HCT116 (cell line): ENCODE data around the gene ZAP70. TPM values are rescaled to one million over a fixed set of nuclear protein-coding genes. Genes with fewer than 3 reads are reported as not detected.

ENCODE experiments used
- ATAC-seq: fragments of 200-7000 bp; cut with Tn5 transposase; 2 replicates; pipeline ENCODE4 v1.9.1; 2020; ENCODE audit warnings: mild to moderate bottlenecking, moderate library complexity
- BruUV-seq: library from RNA; stranded (reverse); fragments of 400-500 nt; replicated peaks from 2 replicates; lab custom pipeline; 2021; lab: Mats Ljungman, UMichigan
- CTCF ChIA-PET: fragments of 300-600 bp; sonication (Branson Sonifier 250); formaldehyde crosslinking; loops from one replicate; lab custom pipeline; 2021; ENCODE audit warnings: antibody characterized with exemption; lab: Charles Lee
- POLR2A ChIA-PET: fragments of 300-600, 350-600 bp; sonication (Branson Sonifier 250); formaldehyde crosslinking; loops from one replicate; lab custom pipeline; 2021; ENCODE audit warnings: antibody characterized with exemption; lab: Charles Lee
- RAD21 ChIA-PET, 2 experiments: fragments of 300-600 bp; sonication (Branson Sonifier 250); formaldehyde crosslinking; loops; one replicate each; lab custom pipeline; 2023; ENCODE audit warnings: low total read pairs in 2 of 2; ENCODE audit not compliant: uncharacterized antibody in 2 of 2, unreplicated experiment in 2 of 2, low non-redundant PET in 1 of 2; lab: Charles Lee
- DNase-seq: peaks from one replicate; pipeline ENCODE4 v3.0.0-alpha.2; 2010; ENCODE audit warnings: low read depth, low spot score
- H2AFZ ChIP-seq: fragments of 200-600 bp; shearing (Covaris generic), sonication (generic); 2 replicates; pipeline ENCODE4 v1.6.1; 2017; ENCODE audit warnings: low read depth, mixed run types, mixed read lengths, antibody characterized with exemption, low read length; ENCODE audit not compliant: poor library complexity, severe bottlenecking
- H3K27ac ChIP-seq: 2 replicates; pipeline ENCODE4 v1.5.1; 2012; ENCODE audit warnings: low read depth, low read length
- H3K27me3 ChIP-seq: fragments of 200-600 bp; sonication (generic); 2 replicates; pipeline ENCODE4 v1.6.1; 2016; ENCODE audit warnings: mixed run types, low read length, mixed read lengths; ENCODE audit not compliant: insufficient read depth
- H3K36me3 ChIP-seq, 2 experiments: fragments of 200-500 bp in 1 of 2; fragments of 200-600 bp in 1 of 2; sonication (Bioruptor generic) in 1 of 2; sonication (generic) in 1 of 2; 2 replicates each; pipeline versions ENCODE4 v1.5.1 to v1.6.1; 2014 to 2016; ENCODE audit warnings: low read length in 2 of 2, inconsistent platforms in 1 of 2, mixed read lengths in 1 of 2, mixed run types in 1 of 2; ENCODE audit not compliant: insufficient read depth in 2 of 2, control insufficient read depth in 1 of 2
- H3K4me1 ChIP-seq, 2 experiments: fragments of 200-600 bp in 1 of 2; sonication (generic) in 1 of 2; 2 replicates each; pipeline versions ENCODE4 v1.5.1 to v1.6.1; 2012 to 2017; ENCODE audit warnings: low read length in 2 of 2, inconsistent platforms in 1 of 2, mild to moderate bottlenecking in 1 of 2, mixed read lengths in 1 of 2, mixed run types in 1 of 2, moderate library complexity in 1 of 2; ENCODE audit not compliant: insufficient read depth in 2 of 2, control insufficient read depth in 1 of 2
- H3K4me2 ChIP-seq: fragments of 200-600 bp; sonication (generic); 2 replicates; pipeline ENCODE4 v1.6.1; 2017; ENCODE audit warnings: mixed run types, low read length, mixed read lengths
- H3K4me3 ChIP-seq, 2 experiments: fragments of 200-600 bp in 1 of 2; sonication (generic) in 1 of 2; replicated peaks in 1 of 2; 2 replicates each; pipeline ENCODE4 v1.5.1; 2011 to 2016; ENCODE audit warnings: low read length in 2 of 2, control low read depth in 1 of 2, low read depth in 1 of 2, mild to moderate bottlenecking in 1 of 2, mixed read lengths in 1 of 2, mixed run types in 1 of 2
- H3K79me2 ChIP-seq: fragments of 200-600 bp; sonication (generic); 2 replicates; pipeline ENCODE4 v1.6.1; 2017; ENCODE audit warnings: mild to moderate bottlenecking, mixed run types, low read length, moderate library complexity, mixed read lengths; ENCODE audit not compliant: insufficient read depth
- H3K9ac ChIP-seq: fragments of 200-600 bp; sonication (generic); 2 replicates; pipeline ENCODE4 v1.6.1; 2016; ENCODE audit warnings: low read length, mixed read lengths
- H3K9me2 ChIP-seq: fragments of 200-600 bp; sonication (generic), shearing (Covaris generic); 2 replicates; pipeline ENCODE4 v1.6.1; 2017; ENCODE audit warnings: mixed run types, mild to moderate bottlenecking, moderate library complexity; ENCODE audit not compliant: insufficient read depth
- H3K9me3 ChIP-seq, 2 experiments: fragments of 200-500 bp in 1 of 2; fragments of 200-600 bp in 1 of 2; sonication (Bioruptor generic) in 1 of 2; sonication (generic) in 1 of 2; 2 replicates each; pipeline ENCODE4 v1.6.1; 2014 to 2017; ENCODE audit warnings: low read length in 2 of 2, mixed read lengths in 2 of 2, inconsistent platforms in 1 of 2, low read depth in 1 of 2, mild to moderate bottlenecking in 1 of 2, mixed run types in 1 of 2, moderate library complexity in 1 of 2; ENCODE audit not compliant: control insufficient read depth in 1 of 2, insufficient read depth in 1 of 2
- H4K20me1 ChIP-seq: fragments of 200-600 bp; sonication (generic), shearing (Covaris generic); 2 replicates; pipeline ENCODE4 v1.6.1; 2017; ENCODE audit warnings: mixed run types, mild to moderate bottlenecking, moderate library complexity; ENCODE audit not compliant: insufficient read depth
- EGR1 ChIP-seq: IDR thresholded peaks from 2 replicates; pipeline ENCODE4 v1.6.1; 2012; ENCODE audit warnings: low read depth
- EZH2phosphoT487 ChIP-seq: fragments of 200-600 bp; IDR thresholded peaks from 2 replicates; pipeline ENCODE4 v1.6.1; 2018; ENCODE audit warnings: antibody characterized with exemption, borderline replicate concordance
- POLR2A ChIP-seq: IDR thresholded peaks from 2 replicates; pipeline ENCODE4 v1.7.0; 2011; ENCODE audit warnings: borderline replicate concordance; ENCODE audit not compliant: insufficient read depth, insufficient read length; ENCODE audit errors: extremely low read depth
- RAD21 ChIP-seq: IDR thresholded peaks from 2 replicates; pipeline ENCODE4 v1.6.1; 2012; ENCODE audit warnings: low read depth, mild to moderate bottlenecking
- REST ChIP-seq: IDR thresholded peaks from 2 replicates; pipeline ENCODE4 v1.6.1; 2012; ENCODE audit warnings: low read depth
- SIN3A ChIP-seq: IDR thresholded peaks from 2 replicates; pipeline ENCODE4 v1.6.1; 2012; ENCODE audit warnings: low read depth
- SP1 ChIP-seq: IDR thresholded peaks from 2 replicates; pipeline ENCODE4 v1.6.1; 2012; ENCODE audit warnings: low read depth
- SRF ChIP-seq: IDR thresholded peaks from 2 replicates; pipeline ENCODE4 v1.6.1; 2012; ENCODE audit warnings: low read depth
- TCF7L2 ChIP-seq: IDR thresholded peaks from 2 replicates; pipeline ENCODE4 v1.7.0; 2011; ENCODE audit warnings: borderline replicate concordance, inconsistent platforms; ENCODE audit not compliant: insufficient read depth, insufficient read length; ENCODE audit errors: extremely low read depth
- YY1 ChIP-seq: IDR thresholded peaks from 2 replicates; pipeline ENCODE4 v1.6.1; 2011; ENCODE audit warnings: low read length, low read depth, moderate library complexity, mild to moderate bottlenecking; ENCODE audit not compliant: insufficient replicate concordance; ENCODE audit errors: extremely low read depth
- intact Hi-C: fragments of 100-400 bp; cut with micrococcal nuclease; formaldehyde crosslinking; loops from 2 replicates; pipeline ENCODE4 v1.10.0; 2022
- total RNA-seq: library from RNA; stranded (reverse); gene quantifications from one replicate; pipeline ENCODE4 v1.2.1, GENCODE V29; 2021; ENCODE audit not compliant: unreplicated experiment
- TF ChIP-seq, protein P1 (sequence below): IDR thresholded peaks from 2 replicates; pipeline ENCODE4 v1.6.1; 2012
- TF ChIP-seq, protein P2 (sequence below), 3 experiments: fragments of 200-600 bp in 1 of 3; sonication (generic) in 1 of 3; IDR thresholded peaks in 2 of 3; conservative IDR thresholded peaks in 1 of 3; 2 replicates each; pipeline ENCODE4 v1.5.1; 2012 to 2017; ENCODE audit warnings: low read depth in 2 of 3, low read length in 2 of 3, antibody characterized with exemption in 1 of 3, borderline replicate concordance in 1 of 3, control low read depth in 1 of 3, mild to moderate bottlenecking in 1 of 3, mixed read lengths in 1 of 3, mixed run types in 1 of 3, moderate library complexity in 1 of 3; ENCODE audit not compliant: insufficient read depth in 1 of 3

The ZAP70 gene
- total RNA-seq, 1 experiment from 2014 or later: 0.91 TPM

DNA sequence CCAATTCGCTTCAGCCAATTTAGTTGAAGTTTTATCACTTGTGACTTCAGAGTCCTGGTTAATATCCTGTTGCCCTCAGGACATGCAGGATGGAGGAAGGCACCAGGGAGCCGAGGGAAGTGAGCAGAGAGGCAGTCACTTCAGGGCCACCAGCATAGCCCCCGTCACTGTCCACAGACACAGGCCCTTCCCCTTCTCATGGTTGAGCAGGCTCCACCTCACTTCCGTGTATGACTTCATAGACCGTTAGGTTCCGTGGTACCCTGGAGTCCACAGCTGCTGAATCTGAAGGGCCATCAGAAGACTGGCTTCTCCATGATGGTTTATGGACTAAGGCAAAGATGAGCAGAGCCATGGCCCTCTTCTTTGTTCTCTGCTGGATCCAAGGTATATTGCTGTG lies 43.9 kb upstream of the ZAP70 start, which contains the start of gene C2orf92:
Gene C2orf92, plus strand, starts transcription at position 266 of the 400 bp plus-strand sequence. Its CDS starts 76 bp downstream, at position 342.
- ChIA-PET CTCF (no interaction called here), RAD21 (no interaction called here)
- Histone ChIP-seq H3K4me3 (no peak within 1 kb of the TSS), H4K20me1 (no peaks in the 10 kb centered on the region), H3K9me2 (no peaks in the 10 kb centered on the region), H3K9me3 (no peaks in the 10 kb centered on the region), H3K4me1 (peaks cover 6 to 7% of the 10 kb centered on the region in 2 experiments; a peak in 2 of 4 replicates), H3K36me3 (no peaks in the 10 kb centered on the region), H3K27me3 (no peaks in the 10 kb centered on the region), H3K9ac (no peak within 1 kb of the TSS), H3K79me2 (no peaks in the 10 kb centered on the region), H3K27ac (no peak within 1 kb of the TSS)
- BruUV-seq: no TSS peak
- ATAC-seq (no peak), DNase-seq (no peak)
- no peak for TF ChIP-seq EGR1
- no peak for TF ChIP-seq SRF
- no peak for TF ChIP-seq SP1
- TF ChIP-seq, all 23 proteins: peak for 0
- H2AFZ ChIP-seq: no peak within 1 kb of the TSS
- H3K4me2 ChIP-seq: no peak within 1 kb of the TSS
- POLR2A ChIA-PET: no interaction called here
- intact Hi-C loops: no loop called here

DNA sequence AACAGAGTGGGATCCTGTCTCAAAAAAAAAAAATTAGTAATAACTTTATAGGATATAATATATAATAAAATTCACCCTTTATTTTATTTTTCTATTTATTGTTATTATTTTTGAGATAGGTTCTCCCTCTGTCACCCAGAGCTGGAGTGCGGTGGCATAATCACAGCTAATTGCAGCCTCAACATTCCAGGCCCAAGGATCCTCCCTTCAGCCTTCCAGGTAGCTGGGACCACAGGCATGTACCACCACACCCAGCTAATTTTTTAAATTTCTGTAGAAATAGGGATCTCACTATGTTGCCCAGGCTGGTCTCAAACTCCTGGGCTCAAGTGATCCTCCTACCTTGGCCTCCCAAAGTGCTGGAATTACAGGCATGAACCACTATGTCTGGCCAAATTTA lies 42.9 kb upstream of the ZAP70 start:
- no peak for DNase-seq
- RAD21 ChIA-PET: no interaction called here
- Histone ChIP-seq H3K27ac (no peak overlapping the region), H3K79me2 (no peaks in the 10 kb centered on the region), H3K4me2 (no peak overlapping the region), H3K36me3 (no peaks in the 10 kb centered on the region), H3K9ac (no peak overlapping the region), H3K4me1 (no peaks in the 10 kb centered on the region), H3K4me3 (no peak overlapping the region), H4K20me1 (no peaks in the 10 kb centered on the region), H2AFZ (no peak overlapping the region), H3K9me3 (no peaks in the 10 kb centered on the region), H3K9me2 (no peaks in the 10 kb centered on the region), H3K27me3 (no peaks in the 10 kb centered on the region)
- intact Hi-C loops: no loop called here
- no TSS peak for BruUV-seq
- POLR2A ChIA-PET: no interaction called here
- CTCF ChIA-PET: interaction anchor here (0.7 kb wide), 1 partner anchor 80 kb away, joined by 3 read pairs; no protein-coding TSS in a partner anchor
- ATAC-seq: no peak
- TF ChIP-seq RAD21 (no peak), TCF7L2 (no peak), REST (no peak), SIN3A (no peak), POLR2A (no peak), YY1 (no peak), EGR1 (no peak), SP1 (no peak), EZH2phosphoT487 (no peak)
- TF ChIP-seq, protein P1, sequence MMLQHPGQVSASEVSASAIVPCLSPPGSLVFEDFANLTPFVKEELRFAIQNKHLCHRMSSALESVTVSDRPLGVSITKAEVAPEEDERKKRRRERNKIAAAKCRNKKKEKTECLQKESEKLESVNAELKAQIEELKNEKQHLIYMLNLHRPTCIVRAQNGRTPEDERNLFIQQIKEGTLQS: no peak
- TF ChIP-seq, protein P2, sequence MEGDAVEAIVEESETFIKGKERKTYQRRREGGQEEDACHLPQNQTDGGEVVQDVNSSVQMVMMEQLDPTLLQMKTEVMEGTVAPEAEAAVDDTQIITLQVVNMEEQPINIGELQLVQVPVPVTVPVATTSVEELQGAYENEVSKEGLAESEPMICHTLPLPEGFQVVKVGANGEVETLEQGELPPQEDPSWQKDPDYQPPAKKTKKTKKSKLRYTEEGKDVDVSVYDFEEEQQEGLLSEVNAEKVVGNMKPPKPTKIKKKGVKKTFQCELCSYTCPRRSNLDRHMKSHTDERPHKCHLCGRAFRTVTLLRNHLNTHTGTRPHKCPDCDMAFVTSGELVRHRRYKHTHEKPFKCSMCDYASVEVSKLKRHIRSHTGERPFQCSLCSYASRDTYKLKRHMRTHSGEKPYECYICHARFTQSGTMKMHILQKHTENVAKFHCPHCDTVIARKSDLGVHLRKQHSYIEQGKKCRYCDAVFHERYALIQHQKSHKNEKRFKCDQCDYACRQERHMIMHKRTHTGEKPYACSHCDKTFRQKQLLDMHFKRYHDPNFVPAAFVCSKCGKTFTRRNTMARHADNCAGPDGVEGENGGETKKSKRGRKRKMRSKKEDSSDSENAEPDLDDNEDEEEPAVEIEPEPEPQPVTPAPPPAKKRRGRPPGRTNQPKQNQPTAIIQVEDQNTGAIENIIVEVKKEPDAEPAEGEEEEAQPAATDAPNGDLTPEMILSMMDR (IDR thresholded peaks at IDR 0.05 in 2 of 3, conservative IDR thresholded peaks at IDR 0.05 in 1 of 3; ENCODE audit: borderline replicate concordance in 1 of 3, insufficient read depth in 1 of 3, low read depth in 2 of 3, low read length in 2 of 3): no peak
